Neural progenitor cell (in vitro differentiated cells): Measurements from ENCODE around the gene TASP1.

Experiments used
- CTCF ChIP-seq: fragments of 200-600 bp; sonication (generic); IDR thresholded peaks from 2 replicates; pipeline ENCODE4 v1.5.1; 2017; ENCODE audit warnings: antibody characterized with exemption, mild to moderate bottlenecking
- EZH2 ChIP-seq: fragments of 200-600 bp; sonication (generic); IDR thresholded peaks from 2 replicates; pipeline ENCODE4 v1.6.1; 2017; ENCODE audit warnings: antibody characterized with exemption, mild to moderate bottlenecking, moderate library complexity
- EZH2phosphoT487 ChIP-seq: fragments of 200-600 bp; sonication (generic); IDR thresholded peaks from 2 replicates; pipeline ENCODE4 v1.6.1; 2017; ENCODE audit warnings: antibody characterized with exemption

DNA sequence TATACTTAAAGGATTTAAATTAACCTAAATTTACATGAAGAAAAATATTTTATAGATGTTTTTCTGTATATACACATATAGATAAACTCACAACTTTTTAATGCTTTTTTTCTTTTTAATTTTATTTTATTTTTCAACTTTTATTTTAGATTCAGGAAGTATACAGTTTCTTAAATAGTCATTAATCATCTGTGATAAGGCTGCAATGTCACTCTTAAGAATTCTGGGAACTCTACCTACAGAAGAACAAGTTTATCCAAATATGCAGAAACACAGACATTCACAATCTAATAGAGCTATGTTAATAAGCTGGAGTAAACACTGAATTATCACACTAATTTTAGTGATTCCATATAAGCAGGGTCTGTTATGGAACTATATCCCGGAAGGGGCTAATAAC lies 181.2 kb downstream of the TASP1 start:
- TF ChIP-seq CTCF (no peak), EZH2 (no peak), EZH2phosphoT487 (no peak)
